GM23338 (cell line): ENCODE measurements around the gene RNASE11. TPM values are rescaled to one million over a fixed set of nuclear protein-coding genes. Genes with fewer than 3 reads are reported as not detected.

Experiments used
- ATAC-seq: fragments of 200-7000 bp; cut with Tn5 transposase; 3 replicates; pipeline ENCODE4 v1.9.1; 2020
- DNase-seq: peaks from one replicate; pipeline ENCODE4 v3.0.0-alpha.2; 2015; ENCODE audit warnings: low spot score
- H2AFZ ChIP-seq: fragments of 200-600 bp; sonication (generic); 2 replicates; pipeline ENCODE4 v1.8.0; 2016; ENCODE audit warnings: antibody characterized with exemption, mild to moderate bottlenecking, moderate library complexity
- H3F3A ChIP-seq: fragments of 200-600 bp; sonication (generic); replicated peaks from 2 replicates; pipeline ENCODE4 v1.8.0; 2017; ENCODE audit warnings: antibody characterized with exemption, mixed run types, low read depth
- H3K27ac ChIP-seq: fragments of 200-600 bp; sonication (generic); 2 replicates; pipeline ENCODE4 v1.6.1; 2016; ENCODE audit warnings: low read depth
- H3K27me3 ChIP-seq: fragments of 200-600 bp; sonication (generic); 2 replicates; pipeline ENCODE4 v1.8.0; 2016; ENCODE audit warnings: mild to moderate bottlenecking, mixed run types, moderate library complexity; ENCODE audit not compliant: insufficient read depth
- H3K36me3 ChIP-seq: fragments of 200-600 bp; sonication (generic); 2 replicates; pipeline ENCODE4 v1.8.0; 2016; ENCODE audit warnings: mild to moderate bottlenecking; ENCODE audit not compliant: insufficient read depth
- H3K4me1 ChIP-seq: fragments of 200-600 bp; sonication (generic); 2 replicates; pipeline ENCODE4 v1.8.0; 2016; ENCODE audit warnings: mild to moderate bottlenecking, moderate library complexity; ENCODE audit not compliant: insufficient read depth
- H3K4me2 ChIP-seq: fragments of 200-600 bp; sonication (generic); 2 replicates; pipeline ENCODE4 v1.7.1; 2017; ENCODE audit warnings: mixed run types
- H3K4me3 ChIP-seq: fragments of 200-600 bp; sonication (generic); 2 replicates; pipeline ENCODE4 v1.6.1; 2016; ENCODE audit warnings: mixed run types
- H3K79me2 ChIP-seq: fragments of 200-600 bp; sonication (generic); replicated peaks from 2 replicates; pipeline ENCODE4 v1.8.0; 2017; ENCODE audit warnings: mild to moderate bottlenecking; ENCODE audit not compliant: insufficient read depth
- H3K9me2 ChIP-seq: fragments of 200-600 bp; sonication (generic); 2 replicates; pipeline ENCODE4 v1.8.0; 2017; ENCODE audit not compliant: insufficient read depth
- H4K20me1 ChIP-seq: fragments of 200-600 bp; sonication (generic); replicated peaks from 2 replicates; pipeline ENCODE4 v1.8.0; 2017; ENCODE audit warnings: mild to moderate bottlenecking; ENCODE audit not compliant: insufficient read depth
- H3K27ac Mint-ChIP-seq: 2 replicates; pipeline ENCODE4 v1.8.0; 2020; ENCODE audit warnings: inconsistent platforms, mild to moderate bottlenecking, moderate library complexity, mixed read lengths
- H3K27me3 Mint-ChIP-seq: 3 replicates; pipeline ENCODE4 v1.8.0; 2022; ENCODE audit warnings: low read depth, mild to moderate bottlenecking, moderate library complexity, mixed read lengths, inconsistent platforms; ENCODE audit not compliant: insufficient read depth, poor library complexity
- H3K36me3 Mint-ChIP-seq: 3 replicates; pipeline ENCODE4 v1.8.0; 2021; ENCODE audit warnings: low read depth, mild to moderate bottlenecking, inconsistent platforms, moderate library complexity, mixed read lengths
- H3K4me1 Mint-ChIP-seq: 3 replicates; pipeline ENCODE4 v1.8.0; 2020; ENCODE audit warnings: mild to moderate bottlenecking, inconsistent platforms, mixed read lengths
- H3K4me3 Mint-ChIP-seq: 3 replicates; pipeline ENCODE4 v1.8.0; 2021; ENCODE audit warnings: moderate library complexity, mild to moderate bottlenecking, inconsistent platforms, mixed read lengths
- H3K9me3 Mint-ChIP-seq: 3 replicates; pipeline ENCODE4 v1.8.0; 2020; ENCODE audit warnings: moderate library complexity, mild to moderate bottlenecking, inconsistent platforms, mixed read lengths
- EZH2 ChIP-seq: fragments of 200-600 bp; sonication (generic); IDR thresholded peaks from one replicate; pipeline ENCODE4 v1.8.0; 2017; ENCODE audit warnings: antibody characterized with exemption, mild to moderate bottlenecking, low read depth; ENCODE audit not compliant: unreplicated experiment
- JUNB ChIP-seq: IDR thresholded peaks from one replicate; pipeline ENCODE4 v1.6.1; 2016; ENCODE audit warnings: antibody characterized with exemption; ENCODE audit not compliant: unreplicated experiment
- NANOG ChIP-seq: IDR thresholded peaks from 2 replicates; pipeline ENCODE4 v1.6.1; 2016; ENCODE audit warnings: antibody characterized with exemption, borderline replicate concordance
- STAT1 ChIP-seq: IDR thresholded peaks from one replicate; pipeline ENCODE4 v1.6.1; 2016; ENCODE audit warnings: antibody characterized with exemption; ENCODE audit not compliant: unreplicated experiment
- polyA plus RNA-seq: library from polyadenylated mRNA; unstranded; fragments of >200 nt; fragmentation: Nextera tagmentation; extraction: Ambion mirVana; gene quantifications from 2 replicates; pipeline ENCODE4 v1.2.1, GENCODE V29; 2016
- total RNA-seq: library from RNA; depleted of rRNA; stranded (reverse); fragments of >200 nt; shearing (Covaris generic); gene quantifications from 2 replicates; pipeline ENCODE4 v1.2.3, GENCODE V29; 2014
- TF ChIP-seq, protein P1 (sequence below): IDR thresholded peaks from 2 replicates; pipeline ENCODE4 v1.6.1; 2016; ENCODE audit warnings: antibody characterized with exemption
- TF ChIP-seq, protein P2 (sequence below): fragments of 250-450 bp; sonication (Bioruptor Pico); IDR thresholded peaks from 2 replicates; pipeline ENCODE4 v1.5.0; 2020; ENCODE audit warnings: mild to moderate bottlenecking, moderate library complexity
- TF ChIP-seq, protein P3 (sequence below): IDR thresholded peaks from one replicate; pipeline ENCODE4 v1.6.1; 2018; ENCODE audit warnings: antibody characterized with exemption; ENCODE audit not compliant: unreplicated experiment

RNASE11 gene
- total and polyA plus RNA-seq, 2 experiments from 2014 or later = not detected

DNA sequence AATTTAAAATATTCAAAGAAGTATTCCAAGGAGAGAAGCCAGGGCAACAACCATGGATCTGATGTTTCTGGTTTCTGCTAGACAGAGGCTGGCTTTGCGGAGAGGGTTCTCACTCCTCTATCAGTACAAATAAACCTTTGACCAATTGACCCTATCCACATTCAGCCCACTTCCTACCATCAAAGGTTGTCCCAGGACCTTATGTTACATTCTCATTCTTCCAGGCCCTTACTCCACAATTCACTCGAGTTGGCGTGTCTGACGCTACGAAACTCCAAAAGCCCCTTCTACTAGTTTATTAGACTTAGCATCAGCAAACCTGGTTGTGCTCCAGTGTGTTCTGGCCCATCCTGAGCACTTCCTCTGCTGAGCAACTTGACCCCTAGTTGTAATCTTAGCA, 28.2 kb upstream of the RNASE11 start:
- Histone ChIP-seq H2AFZ (no peak overlapping the region), H3K4me3 (no peak overlapping the region), H3K79me2 (no peaks in the 10 kb centered on the region), H3K4me2 (no peak overlapping the region), H3K4me1 (peaks cover 12% of the 10 kb centered on the region), H4K20me1 (no peaks in the 10 kb centered on the region), H3K36me3 (no peaks in the 10 kb centered on the region), H3F3A (no peaks in the 10 kb centered on the region), H3K27me3 (peaks cover 4% of the 10 kb centered on the region; the same call in 1 of the 2 replicates), H3K9me2 (no peaks in the 10 kb centered on the region), H3K27ac (no peak overlapping the region)
- TF ChIP-seq JUNB = no peak
- TF ChIP-seq NANOG = no peak
- TF ChIP-seq, protein P1, sequence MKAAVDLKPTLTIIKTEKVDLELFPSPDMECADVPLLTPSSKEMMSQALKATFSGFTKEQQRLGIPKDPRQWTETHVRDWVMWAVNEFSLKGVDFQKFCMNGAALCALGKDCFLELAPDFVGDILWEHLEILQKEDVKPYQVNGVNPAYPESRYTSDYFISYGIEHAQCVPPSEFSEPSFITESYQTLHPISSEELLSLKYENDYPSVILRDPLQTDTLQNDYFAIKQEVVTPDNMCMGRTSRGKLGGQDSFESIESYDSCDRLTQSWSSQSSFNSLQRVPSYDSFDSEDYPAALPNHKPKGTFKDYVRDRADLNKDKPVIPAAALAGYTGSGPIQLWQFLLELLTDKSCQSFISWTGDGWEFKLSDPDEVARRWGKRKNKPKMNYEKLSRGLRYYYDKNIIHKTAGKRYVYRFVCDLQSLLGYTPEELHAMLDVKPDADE = no peak
- TF ChIP-seq EZH2 = no peak
- TF ChIP-seq, protein P2, sequence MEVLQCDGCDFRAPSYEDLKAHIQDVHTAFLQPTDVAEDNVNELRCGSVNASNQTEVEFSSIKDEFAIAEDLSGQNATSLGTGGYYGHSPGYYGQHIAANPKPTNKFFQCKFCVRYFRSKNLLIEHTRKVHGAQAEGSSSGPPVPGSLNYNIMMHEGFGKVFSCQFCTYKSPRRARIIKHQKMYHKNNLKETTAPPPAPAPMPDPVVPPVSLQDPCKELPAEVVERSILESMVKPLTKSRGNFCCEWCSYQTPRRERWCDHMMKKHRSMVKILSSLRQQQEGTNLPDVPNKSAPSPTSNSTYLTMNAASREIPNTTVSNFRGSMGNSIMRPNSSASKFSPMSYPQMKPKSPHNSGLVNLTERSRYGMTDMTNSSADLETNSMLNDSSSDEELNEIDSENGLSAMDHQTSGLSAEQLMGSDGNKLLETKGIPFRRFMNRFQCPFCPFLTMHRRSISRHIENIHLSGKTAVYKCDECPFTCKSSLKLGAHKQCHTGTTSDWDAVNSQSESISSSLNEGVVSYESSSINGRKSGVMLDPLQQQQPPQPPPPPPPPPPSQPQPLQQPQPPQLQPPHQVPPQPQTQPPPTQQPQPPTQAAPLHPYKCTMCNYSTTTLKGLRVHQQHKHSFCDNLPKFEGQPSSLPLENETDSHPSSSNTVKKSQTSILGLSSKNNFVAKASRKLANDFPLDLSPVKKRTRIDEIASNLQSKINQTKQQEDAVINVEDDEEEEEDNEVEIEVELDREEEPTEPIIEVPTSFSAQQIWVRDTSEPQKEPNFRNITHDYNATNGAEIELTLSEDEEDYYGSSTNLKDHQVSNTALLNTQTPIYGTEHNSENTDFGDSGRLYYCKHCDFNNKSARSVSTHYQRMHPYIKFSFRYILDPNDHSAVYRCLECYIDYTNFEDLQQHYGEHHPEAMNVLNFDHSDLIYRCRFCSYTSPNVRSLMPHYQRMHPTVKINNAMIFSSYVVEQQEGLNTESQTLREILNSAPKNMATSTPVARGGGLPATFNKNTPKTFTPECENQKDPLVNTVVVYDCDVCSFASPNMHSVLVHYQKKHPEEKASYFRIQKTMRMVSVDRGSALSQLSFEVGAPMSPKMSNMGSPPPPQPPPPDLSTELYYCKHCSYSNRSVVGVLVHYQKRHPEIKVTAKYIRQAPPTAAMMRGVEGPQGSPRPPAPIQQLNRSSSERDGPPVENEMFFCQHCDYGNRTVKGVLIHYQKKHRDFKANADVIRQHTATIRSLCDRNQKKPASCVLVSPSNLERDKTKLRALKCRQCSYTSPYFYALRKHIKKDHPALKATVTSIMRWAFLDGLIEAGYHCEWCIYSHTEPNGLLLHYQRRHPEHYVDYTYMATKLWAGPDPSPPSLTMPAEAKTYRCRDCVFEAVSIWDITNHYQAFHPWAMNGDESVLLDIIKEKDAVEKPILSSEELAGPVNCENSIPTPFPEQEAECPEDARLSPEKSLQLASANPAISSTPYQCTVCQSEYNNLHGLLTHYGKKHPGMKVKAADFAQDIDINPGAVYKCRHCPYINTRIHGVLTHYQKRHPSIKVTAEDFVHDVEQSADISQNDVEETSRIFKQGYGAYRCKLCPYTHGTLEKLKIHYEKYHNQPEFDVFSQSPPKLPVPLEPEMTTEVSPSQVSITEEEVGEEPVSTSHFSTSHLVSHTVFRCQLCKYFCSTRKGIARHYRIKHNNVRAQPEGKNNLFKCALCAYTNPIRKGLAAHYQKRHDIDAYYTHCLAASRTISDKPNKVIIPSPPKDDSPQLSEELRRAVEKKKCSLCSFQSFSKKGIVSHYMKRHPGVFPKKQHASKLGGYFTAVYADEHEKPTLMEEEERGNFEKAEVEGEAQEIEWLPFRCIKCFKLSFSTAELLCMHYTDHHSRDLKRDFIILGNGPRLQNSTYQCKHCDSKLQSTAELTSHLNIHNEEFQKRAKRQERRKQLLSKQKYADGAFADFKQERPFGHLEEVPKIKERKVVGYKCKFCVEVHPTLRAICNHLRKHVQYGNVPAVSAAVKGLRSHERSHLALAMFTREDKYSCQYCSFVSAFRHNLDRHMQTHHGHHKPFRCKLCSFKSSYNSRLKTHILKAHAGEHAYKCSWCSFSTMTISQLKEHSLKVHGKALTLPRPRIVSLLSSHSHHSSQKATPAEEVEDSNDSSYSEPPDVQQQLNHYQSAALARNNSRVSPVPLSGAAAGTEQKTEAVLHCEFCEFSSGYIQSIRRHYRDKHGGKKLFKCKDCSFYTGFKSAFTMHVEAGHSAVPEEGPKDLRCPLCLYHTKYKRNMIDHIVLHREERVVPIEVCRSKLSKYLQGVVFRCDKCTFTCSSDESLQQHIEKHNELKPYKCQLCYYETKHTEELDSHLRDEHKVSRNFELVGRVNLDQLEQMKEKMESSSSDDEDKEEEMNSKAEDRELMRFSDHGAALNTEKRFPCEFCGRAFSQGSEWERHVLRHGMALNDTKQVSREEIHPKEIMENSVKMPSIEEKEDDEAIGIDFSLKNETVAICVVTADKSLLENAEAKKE (CRISPR knock-in tag) = no peak
- no peak for TF ChIP-seq STAT1
- TF ChIP-seq, protein P3, sequence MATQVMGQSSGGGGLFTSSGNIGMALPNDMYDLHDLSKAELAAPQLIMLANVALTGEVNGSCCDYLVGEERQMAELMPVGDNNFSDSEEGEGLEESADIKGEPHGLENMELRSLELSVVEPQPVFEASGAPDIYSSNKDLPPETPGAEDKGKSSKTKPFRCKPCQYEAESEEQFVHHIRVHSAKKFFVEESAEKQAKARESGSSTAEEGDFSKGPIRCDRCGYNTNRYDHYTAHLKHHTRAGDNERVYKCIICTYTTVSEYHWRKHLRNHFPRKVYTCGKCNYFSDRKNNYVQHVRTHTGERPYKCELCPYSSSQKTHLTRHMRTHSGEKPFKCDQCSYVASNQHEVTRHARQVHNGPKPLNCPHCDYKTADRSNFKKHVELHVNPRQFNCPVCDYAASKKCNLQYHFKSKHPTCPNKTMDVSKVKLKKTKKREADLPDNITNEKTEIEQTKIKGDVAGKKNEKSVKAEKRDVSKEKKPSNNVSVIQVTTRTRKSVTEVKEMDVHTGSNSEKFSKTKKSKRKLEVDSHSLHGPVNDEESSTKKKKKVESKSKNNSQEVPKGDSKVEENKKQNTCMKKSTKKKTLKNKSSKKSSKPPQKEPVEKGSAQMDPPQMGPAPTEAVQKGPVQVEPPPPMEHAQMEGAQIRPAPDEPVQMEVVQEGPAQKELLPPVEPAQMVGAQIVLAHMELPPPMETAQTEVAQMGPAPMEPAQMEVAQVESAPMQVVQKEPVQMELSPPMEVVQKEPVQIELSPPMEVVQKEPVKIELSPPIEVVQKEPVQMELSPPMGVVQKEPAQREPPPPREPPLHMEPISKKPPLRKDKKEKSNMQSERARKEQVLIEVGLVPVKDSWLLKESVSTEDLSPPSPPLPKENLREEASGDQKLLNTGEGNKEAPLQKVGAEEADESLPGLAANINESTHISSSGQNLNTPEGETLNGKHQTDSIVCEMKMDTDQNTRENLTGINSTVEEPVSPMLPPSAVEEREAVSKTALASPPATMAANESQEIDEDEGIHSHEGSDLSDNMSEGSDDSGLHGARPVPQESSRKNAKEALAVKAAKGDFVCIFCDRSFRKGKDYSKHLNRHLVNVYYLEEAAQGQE = no peak
- no peak overlapping the region for H3K4me3 Mint-ChIP-seq
- H3K4me1 Mint-ChIP-seq = peaks cover 10% of the 10 kb centered on the region
- ATAC-seq = no peak
- H3K36me3 Mint-ChIP-seq = no peaks in the 10 kb centered on the region
- no peak for DNase-seq
- H3K27ac Mint-ChIP-seq = no peak overlapping the region
- H3K9me3 Mint-ChIP-seq = no peaks in the 10 kb centered on the region
- H3K27me3 Mint-ChIP-seq = peaks cover 4% of the 10 kb centered on the region
